Measurements from ENCODE around the gene KCNMA1.

DNA sequence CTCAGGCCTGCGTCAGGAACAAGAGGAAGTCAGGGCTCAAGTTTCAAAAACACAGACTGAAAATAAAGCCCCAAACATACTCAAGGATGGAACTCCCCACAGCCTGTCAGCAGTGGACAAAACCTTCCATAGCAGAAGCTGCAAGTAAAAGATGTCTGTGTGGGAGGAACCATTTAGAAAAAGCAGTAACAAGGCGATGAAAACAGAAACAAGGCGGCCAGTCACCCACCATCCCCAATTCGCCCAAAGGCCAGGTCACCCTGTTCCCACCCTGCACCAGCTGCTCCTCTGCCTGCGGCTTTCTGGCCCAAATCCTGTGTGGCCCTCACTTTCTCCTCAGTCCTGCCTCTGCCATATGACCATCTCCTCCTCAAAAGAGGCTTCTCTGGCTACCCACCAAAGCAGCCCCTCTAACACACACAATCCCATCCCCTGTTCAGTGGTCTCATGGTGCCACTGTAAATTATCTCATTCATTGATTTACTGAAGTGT is 27.8 kb downstream of the KCNMA1 start:
- TF ChIP-seq CTCF (IDR thresholded peaks at IDR 0.05; ENCODE audit: insufficient read depth, low read length, poor library complexity, severe bottlenecking) (no peak), EZH2phosphoT487 (conservative IDR thresholded peaks at IDR 0.05; ENCODE audit: low read length) (no peak)

Measured in SU-DHL-6 (cell line).